B cell (primary cell): ENCODE measurements around the gene PKDREJ. TPM values are rescaled to one million over a fixed set of nuclear protein-coding genes. Genes with fewer than 3 reads are reported as not detected.

Experiments used
- ATAC-seq: fragments of 200-7000 bp; cut with Tn5 transposase; one replicate; pipeline ENCODE4 v1.10.0; 2021; ENCODE audit warnings: low read depth, mild to moderate bottlenecking, moderate number of reproducible peaks, moderate library complexity
- CTCF ChIA-PET: fragments of 350-600 bp; sonication (Branson Sonifier 250); formaldehyde crosslinking; loops from one replicate; lab custom pipeline; 2021; ENCODE audit warnings: antibody characterized with exemption, inconsistent platforms; lab: Charles Lee
- POLR2A ChIA-PET: fragments of 350-600 bp; sonication (Branson Sonifier 250); formaldehyde crosslinking; loops from one replicate; lab custom pipeline; 2021; ENCODE audit warnings: antibody characterized with exemption; lab: Charles Lee
- DNase-seq: peaks from one replicate; pipeline ENCODE4 v3.0.0; 2013
- H2AFZ ChIP-seq: 2 replicates; pipeline ENCODE4 v1.6.1; 2012; ENCODE audit warnings: mild to moderate bottlenecking, low read depth, low read length; ENCODE audit not compliant: insufficient read depth, poor library complexity, severe bottlenecking
- H3K27ac ChIP-seq, 2 donors: 1 replicate in 1 of 2; 2 replicates in 1 of 2; pipeline ENCODE4 v1.5.1; 2012 to 2013; ENCODE audit warnings: low read length in 2 of 2, mild to moderate bottlenecking in 2 of 2, moderate library complexity in 1 of 2
- H3K27me3 ChIP-seq, 4 experiments: fragments of 200-600 bp in 1 of 4; sonication (generic) in 1 of 4; replicated peaks in 1 of 4; 1 replicate in 2 of 4; 2 replicates in 2 of 4; pipeline versions ENCODE4 v1.6.1 to v1.7.0; 2013 to 2016; ENCODE audit warnings: low read length in 3 of 4, mild to moderate bottlenecking in 2 of 4, mixed read lengths in 1 of 4, moderate library complexity in 1 of 4; ENCODE audit not compliant: insufficient read depth in 4 of 4, control insufficient read depth in 3 of 4; ENCODE audit errors: control extremely low read depth in 1 of 4
- H3K36me3 ChIP-seq, 2 experiments: replicated peaks in 1 of 2; 1 replicate in 1 of 2; 2 replicates in 1 of 2; pipeline versions ENCODE4 v1.6.1 to v1.7.1; 2013; ENCODE audit warnings: low read length in 1 of 2; ENCODE audit not compliant: insufficient read depth in 2 of 2, control insufficient read depth in 1 of 2; ENCODE audit errors: control extremely low read depth in 1 of 2, extremely low read depth in 1 of 2
- H3K4me1 ChIP-seq, 2 donors: fragments of 200-600 bp in 1 of 2; sonication (generic) in 1 of 2; 1 replicate in 1 of 2; 2 replicates in 1 of 2; pipeline versions ENCODE4 v1.5.1 to v1.6.1; 2013 to 2017; ENCODE audit warnings: low read length in 2 of 2; ENCODE audit not compliant: control insufficient read depth in 2 of 2, insufficient read depth in 2 of 2
- H3K4me2 ChIP-seq: replicated peaks from 2 replicates; pipeline ENCODE3; 2012; ENCODE audit warnings: mild to moderate bottlenecking, low read depth, low read length; ENCODE audit not compliant: poor library complexity, severe bottlenecking
- H3K4me3 ChIP-seq, 5 experiments: fragments of 200-600 bp in 1 of 5; sonication (generic) in 1 of 5; 1 replicate in 3 of 5; 2 replicates in 2 of 5; pipeline versions ENCODE4 v1.5.1 to v1.7.0; 2011 to 2016; ENCODE audit warnings: low read length in 4 of 5, mild to moderate bottlenecking in 4 of 5, low read depth in 2 of 5, control low read depth in 1 of 5, moderate library complexity in 1 of 5; ENCODE audit not compliant: insufficient read depth in 1 of 5; ENCODE audit errors: control extremely low read depth in 1 of 5, extremely low read depth in 1 of 5
- H3K79me2 ChIP-seq: fragments of 200-600 bp; sonication (generic); one replicate; pipeline ENCODE4 v1.6.0; 2016; ENCODE audit warnings: low read length; ENCODE audit not compliant: control insufficient read depth, insufficient read depth
- H3K9ac ChIP-seq: fragments of 200-600 bp; sonication (generic); 2 replicates; pipeline ENCODE4 v1.6.1; 2017; ENCODE audit warnings: mild to moderate bottlenecking, low read length, moderate library complexity
- H3K9me3 ChIP-seq, 3 donors: one replicate each; pipeline versions ENCODE4 v1.6.1 to v1.7.1; 2013; ENCODE audit warnings: low read length in 2 of 3; ENCODE audit not compliant: control insufficient read depth in 2 of 3, insufficient read depth in 1 of 3; ENCODE audit errors: control extremely low read depth in 1 of 3
- H4K20me1 ChIP-seq: 2 replicates; pipeline ENCODE4 v1.6.0; 2012; ENCODE audit warnings: mild to moderate bottlenecking, low read length; ENCODE audit not compliant: insufficient read depth, control insufficient read depth, poor library complexity, severe bottlenecking
- H3K27ac Mint-ChIP-seq: one replicate; pipeline ENCODE4 v1.8.0; 2021; ENCODE audit warnings: mixed read lengths
- H3K27me3 Mint-ChIP-seq: one replicate; pipeline ENCODE4 v1.8.0; 2021; ENCODE audit warnings: mixed read lengths
- H3K4me1 Mint-ChIP-seq: one replicate; pipeline ENCODE4 v1.8.0; 2021; ENCODE audit warnings: mixed read lengths
- H3K4me3 Mint-ChIP-seq: one replicate; pipeline ENCODE4 v1.8.0; 2021; ENCODE audit warnings: mixed read lengths
- H3K9me3 Mint-ChIP-seq: one replicate; pipeline ENCODE4 v1.8.0; 2022; ENCODE audit warnings: mixed read lengths; ENCODE audit not compliant: insufficient read depth
- CTCF ChIP-seq: fragments of 200-600 bp; IDR thresholded peaks from one replicate; pipeline ENCODE4 v1.8.0; 2022; ENCODE audit warnings: antibody characterized with exemption, mild to moderate bottlenecking
- EZH2 ChIP-seq: IDR thresholded peaks from 2 replicates; pipeline ENCODE4 v1.6.1; 2012; ENCODE audit warnings: borderline replicate concordance, low read depth, mild to moderate bottlenecking, moderate library complexity, low read length; ENCODE audit not compliant: insufficient read depth, poor library complexity, severe bottlenecking
- WGBS: methylation state at CpG from one replicate; pipeline ENCODE4 v1.1.5; 2013; ENCODE audit warnings: missing lambda C conversion rate; ENCODE audit not compliant: insufficient coverage; 5-methylcytosine and 5-hydroxymethylcytosine counted together
- intact Hi-C: fragments of 100-400 bp; cut with micrococcal nuclease; formaldehyde crosslinking; loops from one replicate; pipeline ENCODE4 v1.10.0; 2022
- polyA plus RNA-seq: library from polyadenylated mRNA; depleted of rRNA; stranded (reverse); fragments of >200 nt; gene quantifications from 2 replicates; pipeline ENCODE4 v1.2.3, GENCODE V29; 2012
- total RNA-seq, 2 donors: library from RNA; stranded (reverse); fragments of 120-200 nt in 1 of 2; gene quantifications; 1 replicate in 1 of 2; 2 replicates in 1 of 2; pipeline versions ENCODE4 v1.2.3 to v1.2.4, GENCODE V29; 2013 to 2022

Gene PKDREJ
- total and polyA plus RNA-seq, 2 donors (not counting 1 experiment from before 2014, with no cell fraction given), result not detected

- Mint-ChIP-seq H3K27me3 (no peaks in the 10 kb centered on the region), H3K4me3 (no peak overlapping the region), H3K9me3 (no peaks in the 10 kb centered on the region), H3K4me1 (no peaks in the 10 kb centered on the region), H3K27ac (no peak overlapping the region)
- no peak overlapping the region for H3K9ac ChIP-seq
- no peak for DNase-seq
- no peak for TF ChIP-seq EZH2
- TF ChIP-seq CTCF, result no peak
- H4K20me1 ChIP-seq, result no peaks in the 10 kb centered on the region
- ATAC-seq, result no peak
- 96% methylated on average over 23 of the region's 23 CpGs for WGBS
- H2AFZ ChIP-seq, result no peak overlapping the region
- no peaks in the 10 kb centered on the region for H3K4me1 ChIP-seq
- H3K27me3 ChIP-seq, result no peaks in the 10 kb centered on the region
- POLR2A ChIA-PET, result interaction anchor here (0.6 kb wide), 1 partner anchor 40 kb away, joined by 4 read pairs; the partner anchor contains the start of gene TTC38
- no peak overlapping the region for H3K4me3 ChIP-seq
- no peak overlapping the region for H3K4me2 ChIP-seq
- H3K9me3 ChIP-seq, result no peaks in the 10 kb centered on the region
- CTCF ChIA-PET, result interaction anchor here (0.8 to 12.8 kb wide), 2 partner anchors 148 to 187 kb away, joined by 3 to 228 read pairs; no protein-coding TSS in a partner anchor
- peaks cover 25% of the 10 kb centered on the region for H3K79me2 ChIP-seq
- H3K36me3 ChIP-seq, result no peaks in the 10 kb centered on the region
- intact Hi-C loops, result no loop called here
- H3K27ac ChIP-seq, result no peak overlapping the region
Observed at GRCh38 chr22:46308283-46308988, 45.3 kb upstream of the PKDREJ start.

GRCh38 chr22:46303347-46303965, 40.3 kb upstream of the PKDREJ start:
- H3K36me3 ChIP-seq, result no peaks in the 10 kb centered on the region
- 100% methylated on average over 3 of the region's 7 CpGs for WGBS

More at GRCh38 chr22:46303347-46303965, 40.3 kb upstream of the PKDREJ start:
- ChIA-PET CTCF (interaction anchor here (1.3 to 2.0 kb wide), 3 partner anchors 9 to 297 kb away, joined by 3 to 8 read pairs (median 3); no protein-coding TSS in a partner anchor), POLR2A (no interaction called here)
- Mint-ChIP-seq H3K27ac (no peak overlapping the region), H3K4me1 (peaks cover 2% of the 10 kb centered on the region), H3K9me3 (no peaks in the 10 kb centered on the region), H3K27me3 (no peaks in the 10 kb centered on the region), H3K4me3 (no peak overlapping the region)
- no peaks in the 10 kb centered on the region for H3K9me3 ChIP-seq
- ATAC-seq (no peak), DNase-seq (no peak)
- no peak overlapping the region for H2AFZ ChIP-seq
- no peaks in the 10 kb centered on the region for H3K4me1 ChIP-seq
- H3K27me3 ChIP-seq, result no peaks in the 10 kb centered on the region
- TF ChIP-seq CTCF (no peak), EZH2 (no peak)
- H4K20me1 ChIP-seq, result no peaks in the 10 kb centered on the region
- intact Hi-C loops, result no loop called here
- H3K27ac ChIP-seq, result no peak overlapping the region
- H3K79me2 ChIP-seq, result peaks cover 8% of the 10 kb centered on the region
- H3K4me3 ChIP-seq, result no peak overlapping the region
- no peak overlapping the region for H3K4me2 ChIP-seq
- H3K9ac ChIP-seq, result no peak overlapping the region
